Epithelial cell of proximal tubule (primary cell): ENCODE measurements around the gene KDSR. TPM values are rescaled to one million over a fixed set of nuclear protein-coding genes. Genes with fewer than 3 reads are reported as not detected.
A peak's percentile ranks its signal among the peaks of the same experiment; 100 is the strongest.

Experiments
- DNase-seq: peaks from one replicate; pipeline ENCODE4 v3.0.0-alpha.2; 2011; ENCODE audit warnings: low read depth
- H3K4me3 ChIP-seq: 2 replicates; pipeline ENCODE4 v1.5.1; 2011; ENCODE audit warnings: low read depth, mild to moderate bottlenecking, low read length
- total RNA-seq: library from RNA; depleted of rRNA; stranded (reverse); fragments of >200 nt; gene quantifications from 2 replicates; pipeline ENCODE4 v1.2.3, GENCODE V29; 2015
- TF ChIP-seq, protein P1 (sequence below): conservative IDR thresholded peaks from 2 replicates; pipeline ENCODE4 v1.5.1; 2012; ENCODE audit warnings: low read depth, mild to moderate bottlenecking, low read length

Gene KDSR
- total RNA-seq, 1 donor from 2014 or later, result 25.4 TPM

DNA sequence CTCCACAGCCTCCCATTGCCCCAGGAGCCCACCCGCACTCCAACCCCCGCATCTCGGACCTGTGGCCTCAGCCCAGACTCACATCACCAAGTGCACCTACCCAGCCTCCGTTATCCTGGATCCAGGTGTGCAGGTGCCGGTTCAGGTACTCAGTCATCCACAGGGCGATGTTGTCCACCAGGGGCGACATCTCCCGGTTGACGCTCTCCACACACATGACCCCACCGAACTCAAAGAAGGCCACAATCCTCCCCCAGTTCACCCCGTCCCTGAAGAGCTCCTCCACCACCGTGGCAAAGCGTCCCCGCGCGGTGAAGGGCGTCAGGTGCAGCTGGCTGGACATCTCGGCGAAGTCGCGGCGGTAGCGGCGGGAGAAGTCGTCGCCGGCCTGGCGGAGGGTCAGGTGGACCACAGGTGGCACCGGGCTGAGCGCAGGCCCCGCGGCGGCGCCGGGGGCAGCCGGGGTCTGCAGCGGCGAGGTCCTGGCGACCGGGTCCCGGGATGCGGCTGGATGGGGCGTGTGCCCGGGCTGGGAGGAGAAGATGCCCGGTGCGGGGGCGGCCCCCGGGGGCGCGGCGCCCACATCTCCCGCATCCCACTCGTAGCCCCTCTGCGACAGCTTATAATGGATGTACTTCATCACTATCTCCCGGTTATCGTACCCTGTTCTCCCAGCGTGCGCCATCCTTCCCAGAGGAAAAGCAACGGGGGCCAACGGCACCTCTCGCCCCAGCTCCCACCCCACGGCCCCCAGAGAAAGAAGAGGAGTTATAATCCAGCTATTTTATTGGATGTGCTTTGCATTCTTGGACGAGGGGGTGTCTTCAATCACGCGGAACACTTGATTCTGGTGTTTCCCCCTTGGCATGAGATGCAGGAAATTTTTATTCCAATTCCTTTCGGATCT lies 48.8 kb downstream of the KDSR start:
- DNase-seq, result no peak
- peak overlapping the region; percentile 81 for H3K4me3 ChIP-seq
- TF ChIP-seq, protein P1, sequence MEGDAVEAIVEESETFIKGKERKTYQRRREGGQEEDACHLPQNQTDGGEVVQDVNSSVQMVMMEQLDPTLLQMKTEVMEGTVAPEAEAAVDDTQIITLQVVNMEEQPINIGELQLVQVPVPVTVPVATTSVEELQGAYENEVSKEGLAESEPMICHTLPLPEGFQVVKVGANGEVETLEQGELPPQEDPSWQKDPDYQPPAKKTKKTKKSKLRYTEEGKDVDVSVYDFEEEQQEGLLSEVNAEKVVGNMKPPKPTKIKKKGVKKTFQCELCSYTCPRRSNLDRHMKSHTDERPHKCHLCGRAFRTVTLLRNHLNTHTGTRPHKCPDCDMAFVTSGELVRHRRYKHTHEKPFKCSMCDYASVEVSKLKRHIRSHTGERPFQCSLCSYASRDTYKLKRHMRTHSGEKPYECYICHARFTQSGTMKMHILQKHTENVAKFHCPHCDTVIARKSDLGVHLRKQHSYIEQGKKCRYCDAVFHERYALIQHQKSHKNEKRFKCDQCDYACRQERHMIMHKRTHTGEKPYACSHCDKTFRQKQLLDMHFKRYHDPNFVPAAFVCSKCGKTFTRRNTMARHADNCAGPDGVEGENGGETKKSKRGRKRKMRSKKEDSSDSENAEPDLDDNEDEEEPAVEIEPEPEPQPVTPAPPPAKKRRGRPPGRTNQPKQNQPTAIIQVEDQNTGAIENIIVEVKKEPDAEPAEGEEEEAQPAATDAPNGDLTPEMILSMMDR, result peak; percentile 91

DNA sequence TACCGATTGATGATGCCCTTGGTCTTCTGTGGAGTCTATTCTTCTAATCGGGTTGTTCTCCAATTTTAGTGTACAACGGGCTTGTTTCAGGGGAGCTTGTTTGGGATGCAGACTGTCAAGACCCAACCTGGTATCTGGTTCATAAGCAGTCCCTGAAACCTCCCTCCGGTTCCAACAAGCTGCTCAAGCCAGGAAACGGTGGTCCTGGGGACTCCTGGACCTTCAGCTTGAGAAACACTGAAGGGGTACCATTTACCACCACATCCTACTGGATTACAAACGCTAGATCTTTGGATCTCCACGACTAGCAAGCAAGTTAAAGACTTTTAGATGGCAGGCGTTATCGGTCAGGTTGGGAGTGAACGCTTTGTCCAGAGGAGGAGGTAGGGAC lies 49.5 kb downstream of the KDSR start:
- TF ChIP-seq, protein P1, result no peak
- H3K4me3 ChIP-seq, result peak overlapping the region; percentile 81
- no peak for DNase-seq

DNA sequence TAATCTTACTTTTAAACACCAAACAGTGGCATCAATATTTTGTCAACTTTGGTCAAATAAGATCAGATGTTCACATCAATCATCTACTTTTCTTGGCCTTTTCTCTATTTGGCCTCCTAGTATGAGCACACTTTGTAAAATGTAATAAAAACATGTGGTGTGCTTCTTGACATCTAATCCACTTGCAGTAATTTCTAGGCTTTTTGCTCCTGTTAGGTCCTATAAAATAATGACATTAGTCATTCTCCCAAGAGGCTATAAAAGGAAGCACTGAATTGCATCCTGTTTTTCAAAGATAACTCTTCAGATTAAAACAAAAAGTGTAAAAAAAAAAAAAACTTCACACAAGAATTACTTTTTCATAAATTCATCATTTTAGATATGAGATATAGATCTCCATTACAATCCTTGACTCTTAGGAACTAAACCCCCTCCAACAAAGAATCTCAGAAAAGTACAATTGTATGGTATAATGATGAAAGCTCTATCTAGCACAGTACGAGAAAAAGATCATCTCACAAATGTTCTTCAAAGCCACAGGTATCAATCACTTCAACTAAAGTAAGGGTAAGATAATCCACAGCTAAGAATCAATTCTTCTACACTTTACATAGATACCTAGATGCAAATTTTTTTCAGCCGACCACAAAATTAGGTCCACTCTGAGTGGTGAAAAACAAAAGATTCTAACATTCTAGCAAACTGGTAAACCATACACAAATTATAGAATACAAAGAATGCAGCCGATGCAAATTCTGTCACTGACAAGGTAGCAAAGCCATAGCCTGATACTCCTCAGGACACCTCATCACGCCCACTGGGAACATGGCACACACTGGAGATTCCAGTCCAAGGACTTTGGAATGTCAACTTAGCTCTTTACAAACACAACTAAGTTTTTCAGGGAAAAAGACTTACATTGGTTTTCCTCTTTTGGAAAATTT lies 50.1 kb downstream of the KDSR start:
- DNase-seq, result no peak
- TF ChIP-seq, protein P1, result no peak
- H3K4me3 ChIP-seq, result peak overlapping the region; percentile 81

DNA sequence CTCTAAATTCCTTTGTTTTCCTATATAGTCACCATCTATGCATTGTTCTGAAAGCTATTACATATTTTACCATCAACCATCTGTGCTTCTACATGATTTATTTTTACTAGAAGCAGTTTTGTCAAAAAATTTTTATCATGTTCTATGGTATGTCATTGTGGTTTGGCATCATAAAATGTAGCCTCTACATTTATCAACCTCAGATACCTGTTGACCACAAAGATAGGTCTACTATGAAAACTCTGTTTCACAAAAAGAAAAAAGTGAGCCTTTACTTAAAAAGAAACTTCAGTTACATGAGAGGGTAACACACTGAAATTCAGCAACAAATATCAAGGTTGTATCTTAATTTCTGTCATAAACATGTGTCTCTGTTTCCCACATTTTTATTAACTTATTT lies 51.1 kb downstream of the KDSR start:
- peak overlapping the region; percentile 8 for H3K4me3 ChIP-seq
- DNase-seq, result no peak
- TF ChIP-seq, protein P1, result no peak

DNA sequence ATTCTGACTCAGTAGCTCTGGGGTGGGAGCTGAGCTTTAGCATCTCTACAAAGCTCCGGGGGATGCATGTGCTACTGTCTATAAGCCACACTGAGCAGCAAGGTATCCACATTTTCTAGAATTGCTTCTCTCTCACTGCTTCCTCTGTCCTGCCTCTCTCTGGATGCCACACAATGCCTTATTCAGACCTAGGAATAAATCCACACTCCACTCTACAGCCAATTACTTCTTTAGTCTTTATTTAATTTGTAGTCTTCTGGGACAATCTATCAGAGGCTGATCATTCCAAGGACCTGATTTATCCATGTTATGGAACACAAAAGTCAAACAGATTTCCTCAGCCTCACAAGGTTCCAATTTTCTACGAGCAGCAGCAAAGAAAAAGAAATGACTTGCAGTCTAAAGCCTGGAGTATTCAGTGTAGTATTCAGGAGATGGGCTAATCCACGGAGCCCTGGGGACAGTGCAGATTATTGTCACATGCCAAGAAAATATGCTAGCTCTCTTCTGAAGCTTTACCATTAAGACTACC lies 51.8 kb downstream of the KDSR start:
- DNase-seq, result no peak
- TF ChIP-seq, protein P1, result no peak
- H3K4me3 ChIP-seq, result peak overlapping the region; percentile 12

DNA sequence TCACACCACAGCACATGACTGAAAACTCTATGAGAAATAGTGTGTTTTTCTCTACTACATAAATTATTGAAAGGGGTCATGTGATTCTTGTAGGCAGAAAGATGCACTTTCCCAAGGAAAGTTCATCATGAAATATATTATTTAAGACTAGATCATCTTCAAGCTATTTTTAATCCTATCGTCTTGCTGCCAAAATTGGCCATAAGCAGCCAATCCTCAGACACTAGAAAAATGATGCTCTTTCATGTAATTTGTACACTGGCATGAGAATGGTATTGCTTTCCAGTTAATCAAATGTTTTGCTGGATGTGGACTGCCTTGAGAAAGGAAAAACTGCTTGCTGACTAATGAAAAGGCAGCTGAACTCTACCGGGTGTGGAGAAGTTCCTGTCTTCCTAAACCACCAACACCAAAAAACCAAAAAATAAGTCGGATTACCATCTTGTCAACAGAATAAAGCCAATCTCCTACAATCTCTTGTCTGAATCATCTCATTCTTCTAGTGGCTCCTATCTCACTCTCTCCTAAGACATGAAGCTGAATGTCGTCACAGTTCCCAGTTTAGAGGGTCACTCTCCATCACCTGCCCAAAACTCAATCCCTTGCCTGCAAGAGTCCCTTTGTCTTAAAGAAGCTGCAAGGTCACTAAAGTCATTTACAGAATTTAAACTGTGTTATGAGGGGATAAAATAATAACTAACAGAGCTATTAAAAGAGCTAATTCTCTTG lies 52.8 kb downstream of the KDSR start:
- no peak overlapping the region for H3K4me3 ChIP-seq
- TF ChIP-seq, protein P1, result no peak
- no peak for DNase-seq
